Ishikawa (cell line): Measurements from ENCODE around the gene AURKAIP1.

Experiments used
- CEBPB ChIP-seq: IDR thresholded peaks from 2 replicates; pipeline ENCODE4 v1.6.1; 2012
- CREB1 ChIP-seq: IDR thresholded peaks from 2 replicates; pipeline ENCODE4 v1.6.1; 2012; ENCODE audit warnings: low read depth
- EGR1 ChIP-seq: IDR thresholded peaks from 2 replicates; pipeline ENCODE4 v1.6.1; 2012
- EP300 ChIP-seq: IDR thresholded peaks from 2 replicates; pipeline ENCODE4 v1.6.1; 2012; ENCODE audit warnings: borderline replicate concordance
- FOXM1 ChIP-seq: IDR thresholded peaks from 2 replicates; pipeline ENCODE4 v1.6.1; 2012; ENCODE audit warnings: low read depth, borderline replicate concordance
- MAX ChIP-seq: IDR thresholded peaks from 2 replicates; pipeline ENCODE4 v1.6.1; 2012
- NFIC ChIP-seq: IDR thresholded peaks from 2 replicates; pipeline ENCODE4 v1.6.1; 2012
- RAD21 ChIP-seq: IDR thresholded peaks from 2 replicates; pipeline ENCODE4 v1.6.1; 2012; ENCODE audit warnings: low read depth
- REST ChIP-seq: IDR thresholded peaks from 2 replicates; pipeline ENCODE4 v1.6.1; 2012; ENCODE audit warnings: low read depth, mild to moderate bottlenecking
- TAF1 ChIP-seq: IDR thresholded peaks from 2 replicates; pipeline ENCODE4 v1.6.1; 2012; ENCODE audit warnings: low read depth, mild to moderate bottlenecking
- TEAD4 ChIP-seq: IDR thresholded peaks from 2 replicates; pipeline ENCODE4 v1.6.1; 2012
- YY1 ChIP-seq: IDR thresholded peaks from 2 replicates; pipeline ENCODE4 v1.6.1; 2012; ENCODE audit warnings: low read depth
- ZBTB7A ChIP-seq: IDR thresholded peaks from 2 replicates; pipeline ENCODE4 v1.6.1; 2012; ENCODE audit warnings: low read depth

GRCh38 chr1:1345384-1345783, 29.6 kb downstream of the AURKAIP1 start:
- TF ChIP-seq EP300 (no peak), REST (no peak), MAX (no peak), TEAD4 (no peak), CEBPB (no peak), NFIC (no peak), TAF1 (no peak), RAD21 (no peak), FOXM1 (no peak), EGR1 (no peak), CREB1 (no peak), YY1 (no peak), ZBTB7A (0 out of 2 replicates have a peak, but pooled peaks have one; percentile 19)
